ENCODE measurements around the gene SLC15A3.

SLC15A3 gene

GRCh38 chr11:60951904-60952741, at the start of gene SLC15A3:
Gene SLC15A3, minus strand, starts transcription at chr11:60952176. Its CDS starts 625 bp downstream, at chr11:60951551.
- Mint-ChIP-seq H3K9me3 (no peaks in the 10 kb centered on the region), H3K36me3 (no peaks in the 10 kb centered on the region), H3K27me3 (peaks cover 60% of the 10 kb centered on the region), H3K27ac (peak within 1 kb of the TSS; percentile 80), H3K4me1 (peaks cover 26% of the 10 kb centered on the region), H3K4me3 (peak within 1 kb of the TSS; percentile 80)
- CTCF ChIA-PET, result no interaction called here
- peak; percentile 62 for DNase-seq

- no peaks in the 10 kb centered on the region for H3K9me3 Mint-ChIP-seq
- DNase-seq, result no peak
- peaks cover 78% of the 10 kb centered on the region for H3K4me1 Mint-ChIP-seq
- H3K27me3 Mint-ChIP-seq, result no peaks in the 10 kb centered on the region
- CTCF ChIA-PET, result interaction anchor here (1.6 kb wide), 1 partner anchor 30 kb away, joined by 4 read pairs; no protein-coding TSS in a partner anchor
- H3K4me3 Mint-ChIP-seq, result no peak overlapping the region
- peak overlapping the region; percentile 78 for H3K27ac Mint-ChIP-seq
- H3K36me3 Mint-ChIP-seq, result peaks cover 71% of the 10 kb centered on the region
These were observed 48.5 kb upstream of the SLC15A3 start for GRCh38 chr11:61000426-61000825.

- peaks cover 74% of the 10 kb centered on the region for H3K4me1 Mint-ChIP-seq
- H3K27ac Mint-ChIP-seq, result no peak overlapping the region
These were observed 44.6 kb upstream of the SLC15A3 start for GRCh38 chr11:60996381-60997138.

GRCh38 chr11:60995798-60996197, 43.8 kb upstream of the SLC15A3 start:
- Mint-ChIP-seq H3K4me1 (peaks cover 78% of the 10 kb centered on the region), H3K27me3 (no peaks in the 10 kb centered on the region), H3K36me3 (peaks cover 71% of the 10 kb centered on the region), H3K27ac (peak overlapping the region; percentile 82), H3K9me3 (no peaks in the 10 kb centered on the region), H3K4me3 (no peak overlapping the region)
- CTCF ChIA-PET, result no interaction called here
- no peak for DNase-seq

More at GRCh38 chr11:60996381-60997138, 44.6 kb upstream of the SLC15A3 start:
- no peak for DNase-seq
- H3K9me3 Mint-ChIP-seq, result no peaks in the 10 kb centered on the region
- CTCF ChIA-PET, result no interaction called here
- no peaks in the 10 kb centered on the region for H3K27me3 Mint-ChIP-seq
- peaks cover 67% of the 10 kb centered on the region for H3K36me3 Mint-ChIP-seq
- H3K4me3 Mint-ChIP-seq, result no peak overlapping the region

GRCh38 chr11:60994541-60995080, 42.6 kb upstream of the SLC15A3 start:
- H3K27ac Mint-ChIP-seq, result peak overlapping the region; percentile 82
- CTCF ChIA-PET, result interaction anchor here (0.7 to 1.8 kb wide), 3 partner anchors 10 to 140 kb away, joined by 3 to 6 read pairs (median 3); no protein-coding TSS in a partner anchor
- DNase-seq, result no peak
- no peaks in the 10 kb centered on the region for H3K9me3 Mint-ChIP-seq
- H3K36me3 Mint-ChIP-seq, result peaks cover 71% of the 10 kb centered on the region
- peaks cover 79% of the 10 kb centered on the region for H3K4me1 Mint-ChIP-seq
- no peaks in the 10 kb centered on the region for H3K27me3 Mint-ChIP-seq
- peak overlapping the region; percentile 31 for H3K4me3 Mint-ChIP-seq

GRCh38 chr11:60993615-60994014, 41.6 kb upstream of the SLC15A3 start:
- Mint-ChIP-seq H3K9me3 (no peaks in the 10 kb centered on the region), H3K27ac (peak overlapping the region; percentile 82), H3K27me3 (no peaks in the 10 kb centered on the region), H3K36me3 (peaks cover 74% of the 10 kb centered on the region), H3K4me3 (peak overlapping the region; percentile 55), H3K4me1 (peaks cover 84% of the 10 kb centered on the region)
- CTCF ChIA-PET, result interaction anchor here (0.9 to 1.8 kb wide), 3 partner anchors 11 to 94 kb away, joined by 3 to 6 read pairs (median 4); no protein-coding TSS in a partner anchor
- DNase-seq, result no peak

GRCh38 chr11:60992842-60993409, 41.0 kb upstream of the SLC15A3 start:
- H3K4me1 Mint-ChIP-seq, result peaks cover 84% of the 10 kb centered on the region
- CTCF ChIA-PET, result interaction anchor here (0.8 to 1.8 kb wide), 4 partner anchors 12 to 94 kb away, joined by 3 to 6 read pairs (median 4); no protein-coding TSS in a partner anchor
- DNase-seq, result no peak

GRCh38 chr11:60991457-60991856, 39.5 kb upstream of the SLC15A3 start:
- H3K4me3 Mint-ChIP-seq, result peak overlapping the region; percentile 17
- H3K4me1 Mint-ChIP-seq, result peaks cover 91% of the 10 kb centered on the region

More at GRCh38 chr11:60992842-60993409, 41.0 kb upstream of the SLC15A3 start:
- peaks cover 73% of the 10 kb centered on the region for H3K36me3 Mint-ChIP-seq
- peak overlapping the region; percentile 82 for H3K27ac Mint-ChIP-seq
- H3K27me3 Mint-ChIP-seq, result no peaks in the 10 kb centered on the region
- H3K4me3 Mint-ChIP-seq, result peak overlapping the region; percentile 55
- H3K9me3 Mint-ChIP-seq, result no peaks in the 10 kb centered on the region

GRCh38 chr11:60989093-60989650, 37.2 kb upstream of the SLC15A3 start:
- CTCF ChIA-PET, result interaction anchor here (1.8 kb wide), 1 partner anchor 53 kb away, joined by 6 read pairs; no protein-coding TSS in a partner anchor
- Mint-ChIP-seq H3K4me3 (peak overlapping the region; percentile 21), H3K9me3 (no peaks in the 10 kb centered on the region), H3K27me3 (no peaks in the 10 kb centered on the region), H3K27ac (peak overlapping the region; percentile 97), H3K4me1 (peaks cover 94% of the 10 kb centered on the region), H3K36me3 (peaks cover 71% of the 10 kb centered on the region)
- DNase-seq, result no peak

More at GRCh38 chr11:60991457-60991856, 39.5 kb upstream of the SLC15A3 start:
- Mint-ChIP-seq H3K27me3 (no peaks in the 10 kb centered on the region), H3K27ac (peak overlapping the region; percentile 81), H3K36me3 (peaks cover 82% of the 10 kb centered on the region), H3K9me3 (no peaks in the 10 kb centered on the region)
- CTCF ChIA-PET, result interaction anchor here (0.7 to 1.4 kb wide), 2 partner anchors 12 to 120 kb away, joined by 3 read pairs; no protein-coding TSS in a partner anchor
- DNase-seq, result peak; percentile 50

- H3K9me3 Mint-ChIP-seq, result no peaks in the 10 kb centered on the region
These were observed 36.7 kb upstream of the SLC15A3 start for GRCh38 chr11:60988658-60989057.

GRCh38 chr11:60987577-60988277, 35.8 kb upstream of the SLC15A3 start:
- CTCF ChIA-PET, result interaction anchor here (0.8 to 1.8 kb wide), 3 partner anchors 11 to 54 kb away, joined by 3 to 6 read pairs (median 6); no protein-coding TSS in a partner anchor
- Mint-ChIP-seq H3K4me3 (peak overlapping the region; percentile 71), H3K27me3 (no peaks in the 10 kb centered on the region), H3K4me1 (peaks cover 94% of the 10 kb centered on the region), H3K27ac (peak overlapping the region; percentile 97), H3K9me3 (no peaks in the 10 kb centered on the region), H3K36me3 (peaks cover 71% of the 10 kb centered on the region)
- DNase-seq, result peak; percentile 72

More at GRCh38 chr11:60988658-60989057, 36.7 kb upstream of the SLC15A3 start:
- CTCF ChIA-PET, result interaction anchor here (1.8 kb wide), 1 partner anchor 53 kb away, joined by 6 read pairs; no protein-coding TSS in a partner anchor
- no peak overlapping the region for H3K4me3 Mint-ChIP-seq
- DNase-seq, result no peak
- no peaks in the 10 kb centered on the region for H3K27me3 Mint-ChIP-seq
- H3K4me1 Mint-ChIP-seq, result peaks cover 94% of the 10 kb centered on the region
- H3K27ac Mint-ChIP-seq, result peak overlapping the region; percentile 97
- H3K36me3 Mint-ChIP-seq, result peaks cover 72% of the 10 kb centered on the region

GRCh38 chr11:60985991-60986915, 34.3 kb upstream of the SLC15A3 start:
- Mint-ChIP-seq H3K27me3 (no peaks in the 10 kb centered on the region), H3K36me3 (peaks cover 78% of the 10 kb centered on the region), H3K4me3 (peak overlapping the region; percentile 71), H3K9me3 (no peaks in the 10 kb centered on the region), H3K4me1 (peaks cover 96% of the 10 kb centered on the region), H3K27ac (peak overlapping the region; percentile 97)
- CTCF ChIA-PET, result interaction anchor here (0.6 to 1.3 kb wide), 2 partner anchors 9 to 153 kb away, joined by 5 to 9 read pairs; no protein-coding TSS in a partner anchor
- peak; percentile 95 for DNase-seq

All from activated naive CD4-positive, alpha-beta T cell treated with anti-CD3 and anti-CD28 coated beads, Interleukin-2, amount 10 ng/mL, durations not matched to agents 7 days and 5 days (primary cell).